HFFc6 (cell line): ENCODE data around the gene FXYD1. TPM values are rescaled to one million over a fixed set of nuclear protein-coding genes. Genes with fewer than 3 reads are reported as not detected.

ENCODE experiments used
- DNase-seq: peaks from one replicate; pipeline ENCODE4 v3.0.0-alpha.2; 2018
- H3K27ac Mint-ChIP-seq: 2 replicates; pipeline ENCODE4 v1.8.0; 2020; ENCODE audit warnings: mild to moderate bottlenecking, mixed read lengths
- H3K27me3 Mint-ChIP-seq: 2 replicates; pipeline ENCODE4 v1.8.0; 2021; ENCODE audit warnings: mild to moderate bottlenecking, moderate library complexity, mixed read lengths; ENCODE audit not compliant: insufficient read depth
- H3K36me3 Mint-ChIP-seq: 2 replicates; pipeline ENCODE4 v1.8.0; 2021; ENCODE audit warnings: low read depth, mixed read lengths
- H3K4me1 Mint-ChIP-seq: 2 replicates; pipeline ENCODE4 v1.8.0; 2020; ENCODE audit warnings: low read depth, mixed read lengths
- H3K4me3 Mint-ChIP-seq: 2 replicates; pipeline ENCODE4 v1.8.0; 2020; ENCODE audit warnings: mild to moderate bottlenecking, moderate library complexity, mixed read lengths
- H3K9me3 Mint-ChIP-seq: 2 replicates; pipeline ENCODE4 v1.8.0; 2020; ENCODE audit warnings: mild to moderate bottlenecking, mixed read lengths
- CTCF ChIP-seq: fragments of 200-600 bp; sonication (generic); IDR thresholded peaks from 2 replicates; pipeline ENCODE4 v1.5.0; 2021; ENCODE audit warnings: antibody characterized with exemption, mild to moderate bottlenecking
- total RNA-seq, 6 experiments: library from RNA; stranded (reverse); fragmentation: NEBNext Ultra II Directional; extraction: Animal tissue kit (Norgen Biotek cat#: 25700); gene quantifications; 2 replicates in 1 of 6; 3 replicates in 5 of 6; pipeline ENCODE4 v1.2.3, GENCODE V29; 2021

The FXYD1 gene
- total RNA-seq, 6 experiments from 2014 or later: 0.92 to 2.7 (median 2.1) TPM; not detected in 1

- DNase-seq: no peak
- no peaks in the 10 kb centered on the region for H3K9me3 Mint-ChIP-seq
- no peak within 1 kb of the TSS for H3K27ac Mint-ChIP-seq
- TF ChIP-seq CTCF: no peak
- H3K4me3 Mint-ChIP-seq: no peak within 1 kb of the TSS
- H3K4me1 Mint-ChIP-seq: peaks cover 23% of the 10 kb centered on the region
- peaks cover 42% of the 10 kb centered on the region for H3K27me3 Mint-ChIP-seq
- no peaks in the 10 kb centered on the region for H3K36me3 Mint-ChIP-seq
Observed at GRCh38 chr19:35134601-35135242, 3.9 kb upstream of the FXYD1 start, which contains the start of gene LGI4. Gene LGI4, minus strand, starts transcription at chr19:35135059. Its CDS starts 379 bp downstream, at chr19:35134680.

GRCh38 chr19:35135389-35135909, 3.2 kb upstream of the FXYD1 start:
- H3K4me3 Mint-ChIP-seq: no peak overlapping the region
- no peaks in the 10 kb centered on the region for H3K36me3 Mint-ChIP-seq
- H3K27me3 Mint-ChIP-seq: peaks cover 38% of the 10 kb centered on the region
- peaks cover 26% of the 10 kb centered on the region for H3K4me1 Mint-ChIP-seq
- peak; percentile 42 for DNase-seq
- H3K9me3 Mint-ChIP-seq: no peaks in the 10 kb centered on the region
- H3K27ac Mint-ChIP-seq: no peak overlapping the region
- TF ChIP-seq CTCF: peak; percentile 95

- no peak overlapping the region for H3K27ac Mint-ChIP-seq
- H3K36me3 Mint-ChIP-seq: no peaks in the 10 kb centered on the region
- DNase-seq: no peak
- no peaks in the 10 kb centered on the region for H3K9me3 Mint-ChIP-seq
- peaks cover 34% of the 10 kb centered on the region for H3K4me1 Mint-ChIP-seq
- no peak for TF ChIP-seq CTCF
- peaks cover 35% of the 10 kb centered on the region for H3K27me3 Mint-ChIP-seq
- H3K4me3 Mint-ChIP-seq: no peak overlapping the region
Observed at GRCh38 chr19:35136231-35136630, 2.4 kb upstream of the FXYD1 start.

GRCh38 chr19:35136977-35137702, 1.5 kb upstream of the FXYD1 start:
- H3K4me3 Mint-ChIP-seq: no peak overlapping the region
- peaks cover 43% of the 10 kb centered on the region for H3K4me1 Mint-ChIP-seq
- no peak for TF ChIP-seq CTCF
- H3K36me3 Mint-ChIP-seq: no peaks in the 10 kb centered on the region
- peaks cover 35% of the 10 kb centered on the region for H3K27me3 Mint-ChIP-seq
- no peaks in the 10 kb centered on the region for H3K9me3 Mint-ChIP-seq
- no peak overlapping the region for H3K27ac Mint-ChIP-seq
- DNase-seq: no peak

GRCh38 chr19:35140207-35140961, 1.8 kb downstream of the FXYD1 start:
- Mint-ChIP-seq H3K4me3 (peak overlapping the region; percentile 56; the same call in 1 of the 2 replicates), H3K27ac (peak overlapping the region; percentile 48), H3K4me1 (peaks cover 48% of the 10 kb centered on the region), H3K9me3 (no peaks in the 10 kb centered on the region), H3K36me3 (no peaks in the 10 kb centered on the region), H3K27me3 (peaks cover 26% of the 10 kb centered on the region)
- DNase-seq: no peak
- TF ChIP-seq CTCF: no peak
